ENCODE data around the gene GGA1.

The GGA1 gene

GRCh38 chr22:37618072-37618656, 9.5 kb downstream of the GGA1 start:
- Histone ChIP-seq H3K79me2 (ENCODE audit: low read length) (0 out of 2 replicates have a peak, but pooled peaks cover under 1% of the 10 kb centered on the region), H3K27ac (ENCODE audit: low read length) (no peak overlapping the region), H3K4me3 (ENCODE audit: low read length) (no peak overlapping the region), H3K9me2 (replicated peaks; ENCODE audit: insufficient read depth, low read length) (no peaks in the 10 kb centered on the region), H3K4me2 (ENCODE audit: low read depth, low read length) (no peak overlapping the region), H3K36me3 (replicated peaks; ENCODE audit: insufficient read depth, low read length) (no peaks in the 10 kb centered on the region), H3K9me3 (replicated peaks; ENCODE audit: insufficient read depth, low read length) (no peaks in the 10 kb centered on the region), H3F3A (ENCODE audit: insufficient read depth, low read length) (no peaks in the 10 kb centered on the region), H3K27me3 (replicated peaks; ENCODE audit: insufficient read depth, low read length) (no peaks in the 10 kb centered on the region), H4K20me1 (ENCODE audit: insufficient read depth, low read length) (no peaks in the 10 kb centered on the region), H3K9ac (ENCODE audit: low read length) (no peak overlapping the region), H3K4me1 (ENCODE audit: low read length) (no peaks in the 10 kb centered on the region), H2AFZ (ENCODE audit: low read length) (no peak overlapping the region)
- DNase-seq: no peak
- TF ChIP-seq CTCF (IDR thresholded peaks at IDR 0.05; ENCODE audit: low read length) (no peak), EZH2 (optimal IDR thresholded peaks at IDR 0.05; ENCODE audit: low read depth, low read length) (no peak), EZH2phosphoT487 (IDR thresholded peaks at IDR 0.05; ENCODE audit: low read length) (no peak)

DNA sequence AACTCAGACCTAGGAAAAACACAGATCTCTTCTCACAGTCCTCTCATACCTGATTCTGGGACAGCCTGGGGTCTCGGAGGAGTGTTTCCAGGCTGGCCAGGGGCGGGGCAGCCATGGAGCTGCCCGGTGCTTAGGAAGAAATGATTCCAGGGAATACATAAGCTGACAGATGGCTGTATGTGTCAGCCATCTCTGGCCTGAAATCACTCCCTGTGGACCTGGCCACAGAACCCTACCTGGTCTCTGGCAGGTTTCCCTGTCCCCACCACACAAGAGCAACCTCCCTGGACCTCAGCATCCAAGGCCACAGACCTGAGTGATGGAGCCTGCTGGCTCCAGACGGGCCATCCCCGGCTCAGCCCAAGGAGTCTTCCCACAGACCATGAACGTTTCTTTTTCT, 10.0 kb downstream of the GGA1 start:
- Histone ChIP-seq H3K27me3 (replicated peaks; ENCODE audit: insufficient read depth, low read length) (no peaks in the 10 kb centered on the region), H3K4me1 (ENCODE audit: low read length) (no peaks in the 10 kb centered on the region), H2AFZ (ENCODE audit: low read length) (no peak overlapping the region), H3K27ac (ENCODE audit: low read length) (no peak overlapping the region), H3K36me3 (replicated peaks; ENCODE audit: insufficient read depth, low read length) (no peaks in the 10 kb centered on the region), H3K79me2 (ENCODE audit: low read length) (no peaks in the 10 kb centered on the region), H3K4me2 (ENCODE audit: low read depth, low read length) (no peak overlapping the region), H4K20me1 (ENCODE audit: insufficient read depth, low read length) (no peaks in the 10 kb centered on the region), H3F3A (ENCODE audit: insufficient read depth, low read length) (no peaks in the 10 kb centered on the region), H3K9me3 (replicated peaks; ENCODE audit: insufficient read depth, low read length) (no peaks in the 10 kb centered on the region), H3K9me2 (replicated peaks; ENCODE audit: insufficient read depth, low read length) (no peaks in the 10 kb centered on the region), H3K4me3 (ENCODE audit: low read length) (no peak overlapping the region), H3K9ac (ENCODE audit: low read length) (no peak overlapping the region)
- TF ChIP-seq CTCF (IDR thresholded peaks at IDR 0.05; ENCODE audit: low read length) (no peak), EZH2phosphoT487 (IDR thresholded peaks at IDR 0.05; ENCODE audit: low read length) (no peak), EZH2 (optimal IDR thresholded peaks at IDR 0.05; ENCODE audit: low read depth, low read length) (no peak)
- DNase-seq: no peak

GRCh38 chr22:37619991-37620390, 11.4 kb downstream of the GGA1 start:
- no peak for DNase-seq
- Histone ChIP-seq H3F3A (ENCODE audit: insufficient read depth, low read length) (no peaks in the 10 kb centered on the region), H4K20me1 (ENCODE audit: insufficient read depth, low read length) (no peaks in the 10 kb centered on the region), H3K4me1 (ENCODE audit: low read length) (no peaks in the 10 kb centered on the region), H3K4me2 (ENCODE audit: low read depth, low read length) (no peak overlapping the region), H3K27ac (ENCODE audit: low read length) (no peak overlapping the region), H3K4me3 (ENCODE audit: low read length) (no peak overlapping the region), H2AFZ (ENCODE audit: low read length) (no peak overlapping the region), H3K79me2 (ENCODE audit: low read length) (no peaks in the 10 kb centered on the region), H3K27me3 (replicated peaks; ENCODE audit: insufficient read depth, low read length) (no peaks in the 10 kb centered on the region), H3K9ac (ENCODE audit: low read length) (no peak overlapping the region), H3K9me2 (replicated peaks; ENCODE audit: insufficient read depth, low read length) (no peaks in the 10 kb centered on the region), H3K9me3 (replicated peaks; ENCODE audit: insufficient read depth, low read length) (no peaks in the 10 kb centered on the region), H3K36me3 (replicated peaks; ENCODE audit: insufficient read depth, low read length) (no peaks in the 10 kb centered on the region)
- no peak for TF ChIP-seq CTCF (IDR thresholded peaks at IDR 0.05; ENCODE audit: low read length)
- TF ChIP-seq EZH2phosphoT487 (IDR thresholded peaks at IDR 0.05; ENCODE audit: low read length): no peak
- no peak for TF ChIP-seq EZH2 (optimal IDR thresholded peaks at IDR 0.05; ENCODE audit: low read depth, low read length)
